Upper lobe of left lung (tissue), 6 donors: ENCODE data around the gene TMPRSS11A. TPM values are rescaled to one million over a fixed set of nuclear protein-coding genes. Genes with fewer than 3 reads are reported as not detected.

Experiments
- ATAC-seq, 2 donors: fragments of 200-7000 bp; cut with Tn5 transposase; one replicate each; pipeline ENCODE4 v1.9.1; 2022; ENCODE audit warnings: mild to moderate bottlenecking in 2 of 2, moderate library complexity in 2 of 2; ENCODE audit not compliant: low FRiP score in 2 of 2
- DNase-seq, 2 donors: peaks; one replicate each; pipeline ENCODE4 v3.0.0-alpha.2; 2019 to 2020
- H3K27ac ChIP-seq, 4 donors: fragments of 200-600 bp; sonication (generic); one replicate each; pipeline ENCODE4 v1.5.1; 2016 to 2019
- H3K27me3 ChIP-seq, 4 donors: fragments of 200-600 bp; sonication (generic); one replicate each; pipeline ENCODE4 v1.5.1; 2017 to 2019
- H3K36me3 ChIP-seq, 4 donors: fragments of 200-600 bp; sonication (generic); one replicate each; pipeline ENCODE4 v1.5.1; 2016 to 2019
- H3K4me1 ChIP-seq, 4 donors: fragments of 200-600 bp; sonication (generic); one replicate each; pipeline ENCODE4 v1.5.1; 2018 to 2019
- H3K4me3 ChIP-seq, 4 donors: fragments of 200-600 bp; sonication (generic); one replicate each; pipeline ENCODE4 v1.5.1; 2017 to 2019; ENCODE audit warnings: mild to moderate bottlenecking in 2 of 4, moderate library complexity in 1 of 4
- H3K9me3 ChIP-seq, 4 donors: fragments of 200-600 bp; sonication (generic); one replicate each; pipeline ENCODE4 v1.5.1; 2018 to 2019
- CTCF ChIP-seq, 6 experiments: fragments of 450-650 bp in 4 of 6; fragments of 200-600 bp in 2 of 6; sonication (generic) in 2 of 6; IDR thresholded peaks; one replicate each; pipeline ENCODE4 v1.5.1; 2016 to 2019; ENCODE audit warnings: antibody characterized with exemption in 6 of 6
- EP300 ChIP-seq, 4 donors: sonication (generic); formaldehyde crosslinking; IDR thresholded peaks; one replicate each; pipeline ENCODE4 v1.5.1; 2017; ENCODE audit warnings: antibody characterized with exemption in 4 of 4, control low read depth in 2 of 4
- POLR2A ChIP-seq, 4 donors: fragments of 450-650 bp; IDR thresholded peaks; one replicate each; pipeline ENCODE4 v1.5.1; 2016 to 2017; ENCODE audit warnings: antibody characterized with exemption in 4 of 4, mild to moderate bottlenecking in 2 of 4
- POLR2AphosphoS5 ChIP-seq, 2 donors: sonication (generic); formaldehyde crosslinking; IDR thresholded peaks; one replicate each; pipeline ENCODE4 v1.5.1; 2017; ENCODE audit warnings: antibody characterized with exemption in 2 of 2
- WGBS, 2 donors: methylation state at CpG; one replicate each; pipeline ENCODE4 v1.1.5; 2017 to 2018; 5-methylcytosine and 5-hydroxymethylcytosine counted together
- total RNA-seq, 6 donors: library from RNA; depleted of rRNA in 4 of 6; stranded (reverse); fragments of >200 nt in 4 of 6; gene quantifications; one replicate each; pipeline versions ENCODE4 v1.1.0 to v1.2.1, GENCODE V29; 2016 to 2021
- donor health status: DM: no; HTN: no; CAD: no; lungs with moderate emphysema.
- donor health status: DM: no; HTN: yes; CAD: no; lungs with severe emphysema.

Gene TMPRSS11A
- total RNA-seq, 6 donors from 2014 or later: 0.20 TPM; not detected in 5

- ATAC-seq: peak in 1 of 2 donors; percentile 51
- no peaks in the 10 kb centered on the region for H3K27me3 ChIP-seq
- no peak overlapping the region for H3K27ac ChIP-seq
- H3K4me1 ChIP-seq: no peaks in the 10 kb centered on the region
- no peak for DNase-seq
- H3K9me3 ChIP-seq: peaks cover 0 to 4% (median 0%) of the 10 kb centered on the region in 4 donors
- TF ChIP-seq CTCF (IDR thresholded peaks at IDR 0.05): no peak
- TF ChIP-seq POLR2AphosphoS5 (IDR thresholded peaks at IDR 0.05): no peak
- TF ChIP-seq EP300 (IDR thresholded peaks at IDR 0.05): no peak
- TF ChIP-seq POLR2A (IDR thresholded peaks at IDR 0.05): no peak
- WGBS, 2 donors: 47 to 60% methylated on average over 2 of the region's 2 CpGs
- H3K4me3 ChIP-seq: no peak overlapping the region
- H3K36me3 ChIP-seq: no peaks in the 10 kb centered on the region
These were observed 20.0 kb upstream of the TMPRSS11A start for GRCh38 chr4:67983333-67983732.

DNA sequence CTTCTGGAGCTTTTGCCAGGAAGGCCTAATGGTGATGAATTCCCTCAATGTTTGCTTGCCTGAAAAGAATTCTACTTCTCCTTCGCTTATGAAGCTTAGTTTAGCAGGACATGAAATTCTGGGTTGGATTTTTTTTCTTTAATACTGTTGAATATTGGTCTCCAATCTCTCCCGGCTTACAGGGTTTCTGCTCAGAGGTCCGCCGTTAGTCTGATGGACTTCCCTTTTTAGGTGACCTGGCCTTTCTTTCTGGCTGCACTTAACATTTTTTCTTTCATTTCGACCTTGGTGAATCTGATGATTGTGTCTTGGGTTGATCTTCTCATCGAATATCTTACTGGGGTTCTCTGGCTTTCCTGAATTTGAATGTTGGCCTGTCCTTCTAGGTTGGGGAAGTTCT is 17.2 kb upstream of the TMPRSS11A start:
- Histone ChIP-seq H3K36me3 (no peaks in the 10 kb centered on the region), H3K9me3 (peaks cover 0 to 4% (median 0%) of the 10 kb centered on the region in 4 donors), H3K27ac (no peak overlapping the region), H3K4me1 (no peaks in the 10 kb centered on the region), H3K4me3 (no peak overlapping the region), H3K27me3 (no peaks in the 10 kb centered on the region)
- DNase-seq (no peak), ATAC-seq (no peak)
- TF ChIP-seq POLR2A (IDR thresholded peaks at IDR 0.05): no peak
- no peak for TF ChIP-seq EP300 (IDR thresholded peaks at IDR 0.05)
- TF ChIP-seq CTCF (IDR thresholded peaks at IDR 0.05): no peak
- TF ChIP-seq POLR2AphosphoS5 (IDR thresholded peaks at IDR 0.05): no peak
- 88 to 90% methylated on average over 6 of the region's 6 CpGs for WGBS, 2 donors

DNA sequence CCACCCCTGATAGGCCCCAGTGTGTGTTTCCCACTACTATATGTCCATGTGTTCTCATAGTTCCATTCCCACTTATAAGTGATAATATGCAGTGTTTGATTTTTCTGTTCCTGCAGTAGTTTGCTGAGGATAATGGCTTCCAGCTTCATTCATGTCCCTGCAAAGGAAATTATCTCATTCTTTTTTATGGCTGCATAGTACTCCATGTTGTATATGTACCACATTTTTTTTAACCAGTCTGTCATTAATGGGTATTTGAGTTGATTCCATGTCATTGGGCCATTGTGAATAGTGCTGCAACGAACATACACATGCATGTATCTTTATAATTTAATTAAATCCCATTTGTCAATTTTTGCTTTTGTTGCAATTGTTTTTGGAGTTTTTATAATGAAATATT is 10.3 kb upstream of the TMPRSS11A start:
- H3K36me3 ChIP-seq: no peaks in the 10 kb centered on the region
- no peaks in the 10 kb centered on the region for H3K4me1 ChIP-seq
- no peaks in the 10 kb centered on the region for H3K27me3 ChIP-seq
- no peak overlapping the region for H3K4me3 ChIP-seq
- TF ChIP-seq POLR2AphosphoS5 (IDR thresholded peaks at IDR 0.05): no peak
- TF ChIP-seq EP300 (IDR thresholded peaks at IDR 0.05): no peak
- 76 to 83% methylated on average over 1 of the region's 1 CpG for WGBS, 2 donors
- peaks cover 0 to 6% (median 4%) of the 10 kb centered on the region in 4 donors for H3K9me3 ChIP-seq
- ATAC-seq: no peak
- H3K27ac ChIP-seq: no peak overlapping the region
- DNase-seq: no peak

GRCh38 chr4:67954890-67955289 is 8.4 kb downstream of the TMPRSS11A start:
- ATAC-seq (no peak), DNase-seq (no peak)
- Histone ChIP-seq H3K4me1 (no peaks in the 10 kb centered on the region), H3K27me3 (no peaks in the 10 kb centered on the region), H3K9me3 (no peaks in the 10 kb centered on the region), H3K4me3 (no peak overlapping the region), H3K27ac (no peak overlapping the region), H3K36me3 (no peaks in the 10 kb centered on the region)
- no peak for TF ChIP-seq CTCF (IDR thresholded peaks at IDR 0.05)
- no peak for TF ChIP-seq POLR2A (IDR thresholded peaks at IDR 0.05)
- no peak for TF ChIP-seq EP300 (IDR thresholded peaks at IDR 0.05)
- no peak for TF ChIP-seq POLR2AphosphoS5 (IDR thresholded peaks at IDR 0.05)

- ATAC-seq: no peak
- Histone ChIP-seq H3K27ac (no peak overlapping the region), H3K4me1 (no peaks in the 10 kb centered on the region), H3K27me3 (no peaks in the 10 kb centered on the region), H3K9me3 (no peaks in the 10 kb centered on the region), H3K36me3 (no peaks in the 10 kb centered on the region), H3K4me3 (no peak overlapping the region)
- DNase-seq: no peak
- 62 to 90% methylated on average over 3 of the region's 3 CpGs for WGBS, 2 donors
- TF ChIP-seq EP300 (IDR thresholded peaks at IDR 0.05) (no peak), POLR2A (IDR thresholded peaks at IDR 0.05) (no peak), POLR2AphosphoS5 (IDR thresholded peaks at IDR 0.05) (no peak), CTCF (IDR thresholded peaks at IDR 0.05) (no peak)
These were observed 22.2 kb downstream of the TMPRSS11A start for GRCh38 chr4:67941074-67941473.
